ENCODE data around the gene DTNB.

DNA sequence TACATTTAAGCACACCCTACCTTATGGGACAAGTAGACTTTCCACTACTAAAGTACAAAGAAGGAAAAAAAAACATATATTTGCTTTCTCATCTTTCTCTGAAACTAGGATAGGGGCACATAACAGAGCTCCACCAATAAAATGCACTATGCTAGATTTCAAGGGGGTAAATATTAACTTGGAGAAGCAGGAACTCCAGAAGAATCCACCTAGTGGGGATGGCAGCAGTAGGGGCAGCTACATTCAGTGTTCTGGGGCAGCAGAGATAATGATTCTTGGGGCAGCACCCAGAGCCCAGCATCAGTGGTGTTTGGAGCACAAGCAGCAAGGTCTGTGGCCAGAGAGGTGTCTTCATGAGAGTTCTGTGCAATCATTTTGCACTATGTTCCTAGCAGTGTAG, 64.7 kb downstream of the DTNB start:
- no peak for TF ChIP-seq SP1 (IDR thresholded peaks at IDR 0.05; ENCODE audit: low read depth, low read length)
- TF ChIP-seq POLR2A (IDR thresholded peaks at IDR 0.05; ENCODE audit: low read depth, low read length): no peak
- TF ChIP-seq JUND (IDR thresholded peaks at IDR 0.05; ENCODE audit: low read depth, low read length): no peak
- TF ChIP-seq, protein P1, sequence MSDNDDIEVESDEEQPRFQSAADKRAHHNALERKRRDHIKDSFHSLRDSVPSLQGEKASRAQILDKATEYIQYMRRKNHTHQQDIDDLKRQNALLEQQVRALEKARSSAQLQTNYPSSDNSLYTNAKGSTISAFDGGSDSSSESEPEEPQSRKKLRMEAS (IDR thresholded peaks at IDR 0.05; ENCODE audit: low read depth, low read length): no peak
- TF ChIP-seq, protein P2, sequence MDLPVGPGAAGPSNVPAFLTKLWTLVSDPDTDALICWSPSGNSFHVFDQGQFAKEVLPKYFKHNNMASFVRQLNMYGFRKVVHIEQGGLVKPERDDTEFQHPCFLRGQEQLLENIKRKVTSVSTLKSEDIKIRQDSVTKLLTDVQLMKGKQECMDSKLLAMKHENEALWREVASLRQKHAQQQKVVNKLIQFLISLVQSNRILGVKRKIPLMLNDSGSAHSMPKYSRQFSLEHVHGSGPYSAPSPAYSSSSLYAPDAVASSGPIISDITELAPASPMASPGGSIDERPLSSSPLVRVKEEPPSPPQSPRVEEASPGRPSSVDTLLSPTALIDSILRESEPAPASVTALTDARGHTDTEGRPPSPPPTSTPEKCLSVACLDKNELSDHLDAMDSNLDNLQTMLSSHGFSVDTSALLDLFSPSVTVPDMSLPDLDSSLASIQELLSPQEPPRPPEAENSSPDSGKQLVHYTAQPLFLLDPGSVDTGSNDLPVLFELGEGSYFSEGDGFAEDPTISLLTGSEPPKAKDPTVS (IDR thresholded peaks at IDR 0.05; ENCODE audit: low read depth, low read length): no peak
- TF ChIP-seq, protein P3, sequence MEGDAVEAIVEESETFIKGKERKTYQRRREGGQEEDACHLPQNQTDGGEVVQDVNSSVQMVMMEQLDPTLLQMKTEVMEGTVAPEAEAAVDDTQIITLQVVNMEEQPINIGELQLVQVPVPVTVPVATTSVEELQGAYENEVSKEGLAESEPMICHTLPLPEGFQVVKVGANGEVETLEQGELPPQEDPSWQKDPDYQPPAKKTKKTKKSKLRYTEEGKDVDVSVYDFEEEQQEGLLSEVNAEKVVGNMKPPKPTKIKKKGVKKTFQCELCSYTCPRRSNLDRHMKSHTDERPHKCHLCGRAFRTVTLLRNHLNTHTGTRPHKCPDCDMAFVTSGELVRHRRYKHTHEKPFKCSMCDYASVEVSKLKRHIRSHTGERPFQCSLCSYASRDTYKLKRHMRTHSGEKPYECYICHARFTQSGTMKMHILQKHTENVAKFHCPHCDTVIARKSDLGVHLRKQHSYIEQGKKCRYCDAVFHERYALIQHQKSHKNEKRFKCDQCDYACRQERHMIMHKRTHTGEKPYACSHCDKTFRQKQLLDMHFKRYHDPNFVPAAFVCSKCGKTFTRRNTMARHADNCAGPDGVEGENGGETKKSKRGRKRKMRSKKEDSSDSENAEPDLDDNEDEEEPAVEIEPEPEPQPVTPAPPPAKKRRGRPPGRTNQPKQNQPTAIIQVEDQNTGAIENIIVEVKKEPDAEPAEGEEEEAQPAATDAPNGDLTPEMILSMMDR (IDR thresholded peaks at IDR 0.05 in 2 of 3, conservative IDR thresholded peaks at IDR 0.05 in 1 of 3; ENCODE audit: control insufficient read depth in 2 of 3, extremely low read depth in 1 of 3, insufficient read depth in 1 of 3, low read depth in 3 of 3, low read length in 3 of 3): no peak

All from GM12878 (cell line).